Measurements from ENCODE around the gene MAPKAPK2. TPM values are rescaled to one million over a fixed set of nuclear protein-coding genes. Genes with fewer than 3 reads are reported as not detected.

MAPKAPK2 gene
- total and polyA plus RNA-seq, 2 of the 13 experiments (the other 11 are each of a cell fraction or from before 2014, with no cell fraction given) = 16.6 to 34.0 TPM

DNA sequence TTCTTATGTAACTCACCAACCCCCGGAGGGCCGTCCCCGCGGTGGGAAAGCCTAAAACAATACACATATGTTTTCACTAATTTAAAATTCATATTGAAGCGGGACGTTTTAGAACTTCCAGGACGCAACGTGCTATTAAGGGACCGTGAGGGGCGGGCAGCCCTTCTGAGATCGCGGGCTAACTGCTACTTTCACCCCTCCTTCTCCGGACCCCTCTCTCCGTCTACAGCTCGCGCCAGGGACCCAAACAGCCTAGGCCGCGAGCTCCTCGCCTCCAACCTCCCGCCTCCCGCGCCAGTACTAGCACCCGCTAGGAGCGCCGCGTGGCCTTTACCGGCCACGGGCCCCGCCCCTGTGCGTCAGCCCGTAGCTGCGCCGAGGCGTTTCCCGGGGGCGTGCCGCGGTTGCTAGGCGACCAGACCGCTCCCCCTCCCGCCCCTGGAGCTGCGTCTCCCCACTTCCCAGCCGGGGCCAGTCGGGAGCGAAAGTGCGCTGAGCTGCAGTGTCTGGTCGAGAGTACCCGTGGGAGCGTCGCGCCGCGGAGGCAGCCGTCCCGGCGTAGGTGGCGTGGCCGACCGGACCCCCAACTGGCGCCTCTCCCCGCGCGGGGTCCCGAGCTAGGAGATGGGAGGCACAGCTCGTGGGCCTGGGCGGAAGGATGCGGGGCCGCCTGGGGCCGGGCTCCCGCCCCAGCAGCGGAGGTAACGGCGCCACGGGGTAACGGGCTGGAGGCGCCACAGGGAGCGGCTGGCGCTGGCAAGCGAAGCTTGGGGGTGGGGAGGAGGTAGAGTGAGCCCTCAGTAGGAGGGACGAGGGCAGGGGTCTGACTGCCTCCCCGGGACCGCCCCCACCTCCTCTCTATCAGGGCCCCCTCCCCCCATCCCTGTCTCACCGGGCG lies 49.4 kb upstream of the MAPKAPK2 start, which contains the start of gene DYRK3:
Gene DYRK3, plus strand, starts transcription at position 457 of the 898 bp plus-strand sequence. Its CDS starts 168 bp downstream, at position 625.
- H3K27me3 ChIP-seq (ENCODE audit: control insufficient read depth in 1 of 2, insufficient read depth in 2 of 2, low read length in 2 of 2) = peaks cover 0 to 3% of the 10 kb centered on the region in 2 experiments; a peak in 2 of 5 replicates
- DNase-seq (ENCODE audit: low spot score) (peak; percentile 76), FAIRE-seq (peak; percentile 26), ATAC-seq (peak; percentile 96)
- CTCF ChIA-PET (ENCODE audit: low intra/inter-chr PET ratio, low total read pairs) = interaction anchor here (1.1 to 3.2 kb wide), 2 partner anchors 27 to 28 kb away, joined by 4 to 33 read pairs; no protein-coding TSS in a partner anchor
- peak within 1 kb of the TSS; percentile 81 for H2AFZ ChIP-seq (ENCODE audit: low read length)
- H3K27ac ChIP-seq (ENCODE audit: extremely low read length, insufficient read depth, low read length) = no peak within 1 kb of the TSS
- POLR2A ChIA-PET = interaction anchor here (0.7 to 1.9 kb wide), 9 partner anchors 14 to 165 kb away, joined by 3 to 19 read pairs (median 6); partner anchors contain the start of genes EIF2D and IKBKE
- intact Hi-C loops (cut with micrococcal nuclease; ENCODE audit: unreplicated experiment) (no loop called here), in situ Hi-C loops (cut with HindIII; ENCODE audit: extremely low pct_ligation_motif_present, low pct_unique_long_range_greater_than_20kb) (loop anchor here (25.0 kb wide), 1 partner anchor 277 kb away; the partner anchor contains the start of gene FCMR)
- H3K9ac ChIP-seq (ENCODE audit: insufficient read depth, low read depth, low read length) = peak within 1 kb of the TSS; percentile 61
- H3K4me2 ChIP-seq (ENCODE audit: low read depth, low read length) = peak within 1 kb of the TSS; percentile 87
- H3K36me3 ChIP-seq (replicated peaks in 1 of 2; ENCODE audit: control insufficient read depth in 1 of 2, insufficient read depth in 2 of 2, low read length in 2 of 2) = no peaks in the 10 kb centered on the region
- WGBS (ENCODE audit: low lambda C conversion rate) = 9% methylated on average over 29 of the region's 84 CpGs
- H3K9me3 ChIP-seq (ENCODE audit: low read length) = no peaks in the 10 kb centered on the region
- H3K4me3 ChIP-seq (replicated peaks in 1 of 3; ENCODE audit: insufficient read depth in 1 of 3, low read depth in 2 of 3, low read length in 3 of 3) = peak within 1 kb of the TSS; percentile 68 to 83 (median 81)
- H4K20me1 ChIP-seq (ENCODE audit: insufficient read depth, low read length) = no peaks in the 10 kb centered on the region
- BruUV-seq (replicated peaks) = no TSS peak
- peaks cover 26% of the 10 kb centered on the region for H3K4me1 ChIP-seq (ENCODE audit: insufficient read depth, low read length)
- H3K79me2 ChIP-seq (ENCODE audit: insufficient read depth, low read length) = no peaks in the 10 kb centered on the region
- TF ChIP-seq PHB2 (IDR thresholded peaks at IDR 0.05; ENCODE audit: partially characterized antibody) (no peak), NFYC (CRISPR knock-in tag; IDR thresholded peaks at IDR 0.05) (no peak; the same call in 1 of the 2 replicates), ZNF674 (CRISPR knock-in tag; IDR thresholded peaks at IDR 0.05; ENCODE audit: low read depth) (no peak), SRY (CRISPR knock-in tag; IDR thresholded peaks at IDR 0.05) (peak; percentile 83; the same call in 1 of the 2 replicates), ZNF143 (CRISPR knock-in tag; IDR thresholded peaks at IDR 0.05) (no peak; the same call in 1 of the 2 replicates), ZNF546 (CRISPR knock-in tag; conservative IDR thresholded peaks at IDR 0.05) (no peak), RNF2 (conservative IDR thresholded peaks at IDR 0.05; ENCODE audit: low read depth) (no peak), ZNF782 (CRISPR knock-in tag; IDR thresholded peaks at IDR 0.05; ENCODE audit: borderline replicate concordance) (0 out of 2 replicates have a peak, but pooled peaks have one; percentile 25), HOXA9 (CRISPR knock-in tag; IDR thresholded peaks at IDR 0.05; ENCODE audit: borderline replicate concordance) (no peak; the same call in 1 of the 2 replicates), ZNF83 (CRISPR knock-in tag; IDR thresholded peaks at IDR 0.05; ENCODE audit: borderline replicate concordance) (0 out of 2 replicates have a peak, but pooled peaks have one; percentile 30), ZBTB20 (CRISPR knock-in tag; IDR thresholded peaks at IDR 0.05; ENCODE audit: borderline replicate concordance, low read depth) (peak; percentile 36), ZNF607 (CRISPR knock-in tag; IDR thresholded peaks at IDR 0.05; ENCODE audit: borderline replicate concordance) (no peak; the same call in 1 of the 2 replicates), SALL2 (CRISPR knock-in tag; IDR thresholded peaks at IDR 0.05) (peak; percentile 75; the same call in 1 of the 2 replicates)
- TF ChIP-seq, protein P1, sequence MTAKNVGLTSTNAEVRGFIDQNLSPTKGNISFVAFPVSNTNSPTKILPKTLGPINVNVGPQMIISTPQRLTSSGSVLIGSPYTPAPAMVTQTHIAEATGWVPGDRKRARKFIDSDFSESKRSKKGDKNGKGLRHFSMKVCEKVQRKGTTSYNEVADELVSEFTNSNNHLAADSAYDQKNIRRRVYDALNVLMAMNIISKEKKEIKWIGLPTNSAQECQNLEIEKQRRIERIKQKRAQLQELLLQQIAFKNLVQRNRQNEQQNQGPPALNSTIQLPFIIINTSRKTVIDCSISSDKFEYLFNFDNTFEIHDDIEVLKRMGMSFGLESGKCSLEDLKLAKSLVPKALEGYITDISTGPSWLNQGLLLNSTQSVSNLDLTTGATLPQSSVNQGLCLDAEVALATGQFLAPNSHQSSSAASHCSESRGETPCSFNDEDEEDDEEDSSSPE (CRISPR knock-in tag; IDR thresholded peaks at IDR 0.05) = peak; percentile 86
- TF ChIP-seq, protein P2, sequence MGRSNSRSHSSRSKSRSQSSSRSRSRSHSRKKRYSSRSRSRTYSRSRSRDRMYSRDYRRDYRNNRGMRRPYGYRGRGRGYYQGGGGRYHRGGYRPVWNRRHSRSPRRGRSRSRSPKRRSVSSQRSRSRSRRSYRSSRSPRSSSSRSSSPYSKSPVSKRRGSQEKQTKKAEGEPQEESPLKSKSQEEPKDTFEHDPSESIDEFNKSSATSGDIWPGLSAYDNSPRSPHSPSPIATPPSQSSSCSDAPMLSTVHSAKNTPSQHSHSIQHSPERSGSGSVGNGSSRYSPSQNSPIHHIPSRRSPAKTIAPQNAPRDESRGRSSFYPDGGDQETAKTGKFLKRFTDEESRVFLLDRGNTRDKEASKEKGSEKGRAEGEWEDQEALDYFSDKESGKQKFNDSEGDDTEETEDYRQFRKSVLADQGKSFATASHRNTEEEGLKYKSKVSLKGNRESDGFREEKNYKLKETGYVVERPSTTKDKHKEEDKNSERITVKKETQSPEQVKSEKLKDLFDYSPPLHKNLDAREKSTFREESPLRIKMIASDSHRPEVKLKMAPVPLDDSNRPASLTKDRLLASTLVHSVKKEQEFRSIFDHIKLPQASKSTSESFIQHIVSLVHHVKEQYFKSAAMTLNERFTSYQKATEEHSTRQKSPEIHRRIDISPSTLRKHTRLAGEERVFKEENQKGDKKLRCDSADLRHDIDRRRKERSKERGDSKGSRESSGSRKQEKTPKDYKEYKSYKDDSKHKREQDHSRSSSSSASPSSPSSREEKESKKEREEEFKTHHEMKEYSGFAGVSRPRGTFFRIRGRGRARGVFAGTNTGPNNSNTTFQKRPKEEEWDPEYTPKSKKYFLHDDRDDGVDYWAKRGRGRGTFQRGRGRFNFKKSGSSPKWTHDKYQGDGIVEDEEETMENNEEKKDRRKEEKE (IDR thresholded peaks at IDR 0.05) = no peak
- TF ChIP-seq, protein P3, sequence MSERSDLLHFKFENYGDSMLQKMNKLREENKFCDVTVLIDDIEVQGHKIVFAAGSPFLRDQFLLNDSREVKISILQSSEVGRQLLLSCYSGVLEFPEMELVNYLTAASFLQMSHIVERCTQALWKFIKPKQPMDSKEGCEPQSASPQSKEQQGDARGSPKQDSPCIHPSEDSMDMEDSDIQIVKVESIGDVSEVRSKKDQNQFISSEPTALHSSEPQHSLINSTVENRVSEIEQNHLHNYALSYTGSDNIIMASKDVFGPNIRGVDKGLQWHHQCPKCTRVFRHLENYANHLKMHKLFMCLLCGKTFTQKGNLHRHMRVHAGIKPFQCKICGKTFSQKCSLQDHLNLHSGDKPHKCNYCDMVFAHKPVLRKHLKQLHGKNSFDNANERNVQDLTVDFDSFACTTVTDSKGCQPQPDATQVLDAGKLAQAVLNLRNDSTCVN (CRISPR knock-in tag; IDR thresholded peaks at IDR 0.05; ENCODE audit: borderline replicate concordance) = no peak
- TF ChIP-seq, protein P4, sequence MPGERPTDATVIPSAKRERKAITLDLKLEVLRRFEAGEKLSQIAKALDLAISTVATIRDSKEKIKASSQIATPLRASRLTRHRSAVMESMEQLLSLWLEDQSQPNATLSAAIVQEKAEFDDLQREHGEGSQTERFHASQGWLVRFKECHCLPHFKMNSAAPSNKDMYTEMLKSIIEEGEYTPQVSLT (CRISPR knock-in tag; IDR thresholded peaks at IDR 0.05; ENCODE audit: borderline replicate concordance, low read depth) = no peak
